ENCODE measurements around the gene IL32. TPM values are rescaled to one million over a fixed set of nuclear protein-coding genes. Genes with fewer than 3 reads are reported as not detected.
A peak's percentile ranks its signal among the peaks of the same experiment; 100 is the strongest.

Gene IL32
- total and polyA plus RNA-seq, 9 of the 15 experiments (the other 6 are each of a cell fraction or from before 2014, with no cell fraction given): 0.21 to 2.2 (median 0.37) TPM; not detected in 3

DNA sequence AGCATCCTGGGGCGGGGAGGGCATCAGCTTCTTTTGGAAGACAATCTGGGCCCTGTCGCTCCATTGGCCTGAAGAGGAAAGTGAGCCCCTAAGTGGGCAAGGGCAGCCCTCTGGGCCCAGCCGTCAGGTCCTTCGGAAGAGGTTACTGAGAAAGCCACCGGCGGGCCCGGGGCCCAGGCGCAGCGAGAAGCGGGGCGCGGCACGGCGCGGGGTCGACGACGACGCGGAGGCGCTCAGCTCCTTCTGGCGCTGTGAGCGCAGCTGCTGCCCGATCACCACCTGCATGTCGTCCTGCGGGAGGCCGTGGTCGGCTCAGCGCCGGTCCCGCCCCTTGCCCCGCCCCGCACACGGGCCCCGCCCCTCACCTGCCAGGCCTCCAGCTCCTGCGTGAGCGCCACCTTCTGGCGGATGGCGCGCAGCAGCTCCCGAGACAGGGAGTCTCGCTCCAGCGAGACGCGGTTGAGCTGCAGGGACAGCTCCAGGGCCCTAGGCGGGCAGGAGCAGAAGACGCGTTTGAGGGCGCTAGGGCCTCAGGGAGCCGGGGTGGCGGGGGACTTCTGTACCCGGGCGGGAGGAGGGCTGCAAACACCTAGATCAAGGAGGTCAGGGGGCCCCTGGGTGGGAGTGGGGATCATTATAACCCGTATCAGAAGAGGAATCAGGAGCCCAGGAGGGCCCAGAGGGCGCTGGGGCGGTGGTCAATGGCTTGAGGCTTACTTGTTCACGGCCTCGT, 37.3 kb upstream of the IL32 start (continued):
- TF ChIP-seq, protein P1, sequence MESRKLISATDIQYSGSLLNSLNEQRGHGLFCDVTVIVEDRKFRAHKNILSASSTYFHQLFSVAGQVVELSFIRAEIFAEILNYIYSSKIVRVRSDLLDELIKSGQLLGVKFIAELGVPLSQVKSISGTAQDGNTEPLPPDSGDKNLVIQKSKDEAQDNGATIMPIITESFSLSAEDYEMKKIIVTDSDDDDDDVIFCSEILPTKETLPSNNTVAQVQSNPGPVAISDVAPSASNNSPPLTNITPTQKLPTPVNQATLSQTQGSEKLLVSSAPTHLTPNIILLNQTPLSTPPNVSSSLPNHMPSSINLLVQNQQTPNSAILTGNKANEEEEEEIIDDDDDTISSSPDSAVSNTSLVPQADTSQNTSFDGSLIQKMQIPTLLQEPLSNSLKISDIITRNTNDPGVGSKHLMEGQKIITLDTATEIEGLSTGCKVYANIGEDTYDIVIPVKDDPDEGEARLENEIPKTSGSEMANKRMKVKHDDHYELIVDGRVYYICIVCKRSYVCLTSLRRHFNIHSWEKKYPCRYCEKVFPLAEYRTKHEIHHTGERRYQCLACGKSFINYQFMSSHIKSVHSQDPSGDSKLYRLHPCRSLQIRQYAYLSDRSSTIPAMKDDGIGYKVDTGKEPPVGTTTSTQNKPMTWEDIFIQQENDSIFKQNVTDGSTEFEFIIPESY (CRISPR knock-in tag; IDR thresholded peaks at IDR 0.05): no peak; the same call in 1 of the 2 replicates
- TF ChIP-seq RAD21 (CRISPR knock-in tag; conservative IDR thresholded peaks at IDR 0.05 in 1 of 2, IDR thresholded peaks at IDR 0.05 in 1 of 2) (peak; percentile 66 to 72), SUPT5H (IDR thresholded peaks at IDR 0.05) (peak; percentile 39; the same call in 1 of the 2 replicates), RBBP5 (IDR thresholded peaks at IDR 0.05; ENCODE audit: borderline replicate concordance, insufficient read depth, low read length, poor library complexity, severe bottlenecking) (peak; percentile 54), ZNF12 (CRISPR knock-in tag; IDR thresholded peaks at IDR 0.05) (no peak), MYNN (IDR thresholded peaks at IDR 0.05) (peak; percentile 47; the same call in 1 of the 2 replicates), MYNN (CRISPR knock-in tag; IDR thresholded peaks at IDR 0.05) (no peak), ZNF282 (CRISPR knock-in tag; IDR thresholded peaks at IDR 0.05) (0 out of 2 replicates have a peak, but pooled peaks have one; percentile 58), ZNF41 (CRISPR knock-in tag; conservative IDR thresholded peaks at IDR 0.05) (no peak), FOXM1 (IDR thresholded peaks at IDR 0.05; ENCODE audit: low read depth) (no peak), FOXM1 (CRISPR knock-in tag; IDR thresholded peaks at IDR 0.05; ENCODE audit: low read depth) (0 out of 2 replicates have a peak, but pooled peaks have one; percentile 42), POLR2A (conservative IDR thresholded peaks at IDR 0.05) (0 out of 2 replicates have a peak, but pooled peaks have one; percentile 29)
- TF ChIP-seq, protein P2, sequence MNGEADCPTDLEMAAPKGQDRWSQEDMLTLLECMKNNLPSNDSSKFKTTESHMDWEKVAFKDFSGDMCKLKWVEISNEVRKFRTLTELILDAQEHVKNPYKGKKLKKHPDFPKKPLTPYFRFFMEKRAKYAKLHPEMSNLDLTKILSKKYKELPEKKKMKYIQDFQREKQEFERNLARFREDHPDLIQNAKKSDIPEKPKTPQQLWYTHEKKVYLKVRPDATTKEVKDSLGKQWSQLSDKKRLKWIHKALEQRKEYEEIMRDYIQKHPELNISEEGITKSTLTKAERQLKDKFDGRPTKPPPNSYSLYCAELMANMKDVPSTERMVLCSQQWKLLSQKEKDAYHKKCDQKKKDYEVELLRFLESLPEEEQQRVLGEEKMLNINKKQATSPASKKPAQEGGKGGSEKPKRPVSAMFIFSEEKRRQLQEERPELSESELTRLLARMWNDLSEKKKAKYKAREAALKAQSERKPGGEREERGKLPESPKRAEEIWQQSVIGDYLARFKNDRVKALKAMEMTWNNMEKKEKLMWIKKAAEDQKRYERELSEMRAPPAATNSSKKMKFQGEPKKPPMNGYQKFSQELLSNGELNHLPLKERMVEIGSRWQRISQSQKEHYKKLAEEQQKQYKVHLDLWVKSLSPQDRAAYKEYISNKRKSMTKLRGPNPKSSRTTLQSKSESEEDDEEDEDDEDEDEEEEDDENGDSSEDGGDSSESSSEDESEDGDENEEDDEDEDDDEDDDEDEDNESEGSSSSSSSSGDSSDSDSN (IDR thresholded peaks at IDR 0.05; ENCODE audit: borderline replicate concordance in 1 of 2, low read depth in 2 of 2, low read length in 2 of 2): peak in 1 of 2 experiments; percentile 78; a peak in 2 of 4 replicates
- TF ChIP-seq, protein P3, sequence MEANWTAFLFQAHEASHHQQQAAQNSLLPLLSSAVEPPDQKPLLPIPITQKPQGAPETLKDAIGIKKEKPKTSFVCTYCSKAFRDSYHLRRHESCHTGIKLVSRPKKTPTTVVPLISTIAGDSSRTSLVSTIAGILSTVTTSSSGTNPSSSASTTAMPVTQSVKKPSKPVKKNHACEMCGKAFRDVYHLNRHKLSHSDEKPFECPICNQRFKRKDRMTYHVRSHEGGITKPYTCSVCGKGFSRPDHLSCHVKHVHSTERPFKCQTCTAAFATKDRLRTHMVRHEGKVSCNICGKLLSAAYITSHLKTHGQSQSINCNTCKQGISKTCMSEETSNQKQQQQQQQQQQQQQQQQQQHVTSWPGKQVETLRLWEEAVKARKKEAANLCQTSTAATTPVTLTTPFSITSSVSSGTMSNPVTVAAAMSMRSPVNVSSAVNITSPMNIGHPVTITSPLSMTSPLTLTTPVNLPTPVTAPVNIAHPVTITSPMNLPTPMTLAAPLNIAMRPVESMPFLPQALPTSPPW (CRISPR knock-in tag; IDR thresholded peaks at IDR 0.05): peak; percentile 71
- TF ChIP-seq, protein P4, sequence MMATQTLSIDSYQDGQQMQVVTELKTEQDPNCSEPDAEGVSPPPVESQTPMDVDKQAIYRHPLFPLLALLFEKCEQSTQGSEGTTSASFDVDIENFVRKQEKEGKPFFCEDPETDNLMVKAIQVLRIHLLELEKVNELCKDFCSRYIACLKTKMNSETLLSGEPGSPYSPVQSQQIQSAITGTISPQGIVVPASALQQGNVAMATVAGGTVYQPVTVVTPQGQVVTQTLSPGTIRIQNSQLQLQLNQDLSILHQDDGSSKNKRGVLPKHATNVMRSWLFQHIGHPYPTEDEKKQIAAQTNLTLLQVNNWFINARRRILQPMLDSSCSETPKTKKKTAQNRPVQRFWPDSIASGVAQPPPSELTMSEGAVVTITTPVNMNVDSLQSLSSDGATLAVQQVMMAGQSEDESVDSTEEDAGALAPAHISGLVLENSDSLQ (IDR thresholded peaks at IDR 0.05): peak; percentile 44; the same call in 1 of the 2 replicates
- TF ChIP-seq, protein P5, sequence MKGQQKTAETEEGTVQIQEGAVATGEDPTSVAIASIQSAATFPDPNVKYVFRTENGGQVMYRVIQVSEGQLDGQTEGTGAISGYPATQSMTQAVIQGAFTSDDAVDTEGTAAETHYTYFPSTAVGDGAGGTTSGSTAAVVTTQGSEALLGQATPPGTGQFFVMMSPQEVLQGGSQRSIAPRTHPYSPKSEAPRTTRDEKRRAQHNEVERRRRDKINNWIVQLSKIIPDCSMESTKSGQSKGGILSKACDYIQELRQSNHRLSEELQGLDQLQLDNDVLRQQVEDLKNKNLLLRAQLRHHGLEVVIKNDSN (CRISPR knock-in tag; IDR thresholded peaks at IDR 0.05): no peak
